Vagina (tissue), 2 donors: ENCODE measurements around the gene NFYA.

Experiments
- POLR2A ChIP-seq, 2 donors: fragments of 450-650 bp; IDR thresholded peaks; one replicate each; pipeline ENCODE4 v1.6.1; 2017; ENCODE audit warnings: antibody characterized with exemption in 2 of 2, mild to moderate bottlenecking in 2 of 2, moderate library complexity in 2 of 2
- TF ChIP-seq, protein P1 (sequence below), 3 experiments: fragments of 450-650 bp in 2 of 3; fragments of 200-600 bp in 1 of 3; sonication (generic) in 1 of 3; IDR thresholded peaks; one replicate each; pipeline ENCODE4 v1.5.1; 2017 to 2019; ENCODE audit warnings: antibody characterized with exemption in 3 of 3, mild to moderate bottlenecking in 2 of 3, moderate library complexity in 2 of 3

DNA sequence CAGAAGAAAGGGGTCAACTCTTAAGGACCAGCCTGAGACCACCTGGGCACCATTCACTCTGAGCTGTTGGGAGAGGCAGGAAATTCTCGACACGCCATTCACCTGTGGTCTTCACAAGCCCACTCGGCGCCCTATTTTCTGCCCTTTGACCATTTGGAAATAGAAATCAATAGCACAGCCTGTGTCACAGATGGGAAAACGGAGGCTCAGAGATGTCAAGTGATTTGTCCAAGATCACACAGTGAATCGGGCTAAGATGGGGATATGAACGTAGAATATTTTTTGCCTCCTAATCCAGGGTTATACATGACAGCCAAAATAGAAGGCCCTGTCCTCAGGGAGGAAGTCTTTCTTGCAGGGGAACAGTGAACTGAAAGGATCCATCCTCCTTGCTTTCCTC lies 22.8 kb upstream of the NFYA start:
- no peak for TF ChIP-seq POLR2A (IDR thresholded peaks at IDR 0.05)
- TF ChIP-seq, protein P1, sequence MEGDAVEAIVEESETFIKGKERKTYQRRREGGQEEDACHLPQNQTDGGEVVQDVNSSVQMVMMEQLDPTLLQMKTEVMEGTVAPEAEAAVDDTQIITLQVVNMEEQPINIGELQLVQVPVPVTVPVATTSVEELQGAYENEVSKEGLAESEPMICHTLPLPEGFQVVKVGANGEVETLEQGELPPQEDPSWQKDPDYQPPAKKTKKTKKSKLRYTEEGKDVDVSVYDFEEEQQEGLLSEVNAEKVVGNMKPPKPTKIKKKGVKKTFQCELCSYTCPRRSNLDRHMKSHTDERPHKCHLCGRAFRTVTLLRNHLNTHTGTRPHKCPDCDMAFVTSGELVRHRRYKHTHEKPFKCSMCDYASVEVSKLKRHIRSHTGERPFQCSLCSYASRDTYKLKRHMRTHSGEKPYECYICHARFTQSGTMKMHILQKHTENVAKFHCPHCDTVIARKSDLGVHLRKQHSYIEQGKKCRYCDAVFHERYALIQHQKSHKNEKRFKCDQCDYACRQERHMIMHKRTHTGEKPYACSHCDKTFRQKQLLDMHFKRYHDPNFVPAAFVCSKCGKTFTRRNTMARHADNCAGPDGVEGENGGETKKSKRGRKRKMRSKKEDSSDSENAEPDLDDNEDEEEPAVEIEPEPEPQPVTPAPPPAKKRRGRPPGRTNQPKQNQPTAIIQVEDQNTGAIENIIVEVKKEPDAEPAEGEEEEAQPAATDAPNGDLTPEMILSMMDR (IDR thresholded peaks at IDR 0.05): no peak
